Activated effector memory CD4-positive, alpha-beta T cell treated with anti-CD3 and anti-CD28 coated beads, Interleukin-2, amount 50 U/mL, for 16 hours (primary cell): Measurements from ENCODE around the gene MDFIC.

Experiments used
- DNase-seq: peaks from one replicate; pipeline ENCODE4 v3.0.0-alpha.2; 2020

MDFIC gene

GRCh38 chr7:115005251-115005650, 83.4 kb downstream of the MDFIC start:
- DNase-seq, result no peak

GRCh38 chr7:115005953-115006352, 84.1 kb downstream of the MDFIC start:
- DNase-seq, result no peak

- no peak for DNase-seq
Measured at GRCh38 chr7:115007751-115008150, 85.9 kb downstream of the MDFIC start.

GRCh38 chr7:115008465-115009114, 86.7 kb downstream of the MDFIC start:
- DNase-seq, result peak; percentile 62

GRCh38 chr7:115009139-115009538, 87.2 kb downstream of the MDFIC start:
- DNase-seq, result no peak

GRCh38 chr7:115009736-115010440, 88.0 kb downstream of the MDFIC start:
- no peak for DNase-seq

- DNase-seq, result no peak
Measured at GRCh38 chr7:115010441-115010820, 88.5 kb downstream of the MDFIC start.

- no peak for DNase-seq
Measured at GRCh38 chr7:115013886-115014285, 92.0 kb downstream of the MDFIC start.

GRCh38 chr7:115014794-115015193, 92.9 kb downstream of the MDFIC start:
- DNase-seq, result no peak

- DNase-seq, result no peak
Measured at GRCh38 chr7:115015619-115016018, 93.7 kb downstream of the MDFIC start.

- DNase-seq, result no peak
Measured at GRCh38 chr7:115019882-115020605, 98.2 kb downstream of the MDFIC start.

GRCh38 chr7:115023219-115023618, 101.3 kb downstream of the MDFIC start:
- no peak for DNase-seq

- DNase-seq, result no peak
Measured at GRCh38 chr7:115024276-115024675, 102.4 kb downstream of the MDFIC start.

GRCh38 chr7:115032715-115033703, 111.1 kb downstream of the MDFIC start:
- DNase-seq, result no peak

- no peak for DNase-seq
Measured at GRCh38 chr7:115033917-115034459, 112.1 kb downstream of the MDFIC start.

- DNase-seq, result no peak
Measured at GRCh38 chr7:115034515-115034914, 112.6 kb downstream of the MDFIC start.

GRCh38 chr7:115037128-115037802, 115.4 kb downstream of the MDFIC start:
- DNase-seq, result no peak

GRCh38 chr7:115038158-115038557, 116.3 kb downstream of the MDFIC start:
- DNase-seq, result no peak

- DNase-seq, result no peak
Measured at GRCh38 chr7:115040057-115040456, 118.2 kb downstream of the MDFIC start.

- no peak for DNase-seq
Measured at GRCh38 chr7:115040495-115040894, 118.6 kb downstream of the MDFIC start.

GRCh38 chr7:115042596-115042995, 120.7 kb downstream of the MDFIC start:
- no peak for DNase-seq

GRCh38 chr7:115043605-115044004, 121.7 kb downstream of the MDFIC start:
- no peak for DNase-seq
